HepG2 (cell line): Measurements from ENCODE around the gene GUCY1A2. TPM values are rescaled to one million over a fixed set of nuclear protein-coding genes. Genes with fewer than 3 reads are reported as not detected.

ENCODE experiments used
- ATAC-seq: fragments of 200-7000 bp; cut with Tn5 transposase; 3 replicates; pipeline ENCODE4 v1.9.1; 2020; ENCODE audit warnings: mild to moderate bottlenecking, moderate library complexity
- BruUV-seq: library from RNA; stranded (reverse); fragments of 400-500 nt; replicated peaks from 2 replicates; lab custom pipeline; 2021; lab: Mats Ljungman, UMichigan
- CTCF ChIA-PET: fragments of 300-600 bp; formaldehyde crosslinking; extraction: SDS; loops from one replicate; lab custom pipeline; 2021; ENCODE audit warnings: low total read pairs, inconsistent platforms, low intra/inter-chr PET ratio; lab: Yijun Ruan, JAX
- POLR2A ChIA-PET: fragments of 350-600 bp; sonication (Branson Sonifier 250); formaldehyde crosslinking; loops from one replicate; lab custom pipeline; 2020; ENCODE audit warnings: antibody characterized with exemption, inconsistent platforms; lab: Yijun Ruan, JAX
- DNase-seq: peaks from one replicate; pipeline ENCODE4 v3.0.0-alpha.2; 2015; ENCODE audit warnings: low spot score
- FAIRE-seq: peaks from 3 replicates; lab custom pipeline; 2011; peaks lifted over from hg19 to GRCh38; lab: Jason Lieb, UNC
- H2AFZ ChIP-seq: one replicate; pipeline ENCODE4 v1.6.1; 2011; ENCODE audit warnings: low read length, inconsistent platforms
- H3K27ac ChIP-seq: fragments of 300-600 bp; 3 replicates; pipeline ENCODE4 v1.8.0; 2011; ENCODE audit warnings: mixed run types, mild to moderate bottlenecking, mixed read lengths, low read length, inconsistent platforms; ENCODE audit not compliant: insufficient read depth; ENCODE audit errors: extremely low read length
- H3K27me3 ChIP-seq, 2 experiments: fragments of 200-600 bp in 1 of 2; 2 replicates in 1 of 2; 3 replicates in 1 of 2; pipeline versions ENCODE4 v1.6.0 to v1.8.0; 2011; ENCODE audit warnings: low read length in 2 of 2, mild to moderate bottlenecking in 2 of 2, moderate library complexity in 2 of 2, inconsistent platforms in 1 of 2; ENCODE audit not compliant: insufficient read depth in 2 of 2, control insufficient read depth in 1 of 2
- H3K36me3 ChIP-seq, 2 experiments: fragments of 200-600 bp in 1 of 2; replicated peaks in 1 of 2; 2 replicates in 1 of 2; 3 replicates in 1 of 2; pipeline versions ENCODE4 v1.5.1 to v1.8.0; 2011; ENCODE audit warnings: low read length in 2 of 2, inconsistent platforms in 1 of 2; ENCODE audit not compliant: insufficient read depth in 2 of 2, control insufficient read depth in 1 of 2
- H3K4me1 ChIP-seq: 2 replicates; pipeline ENCODE4 v1.5.1; 2012; ENCODE audit warnings: low read length, inconsistent platforms; ENCODE audit not compliant: insufficient read depth
- H3K4me2 ChIP-seq: 2 replicates; pipeline ENCODE4 v1.6.0; 2011; ENCODE audit warnings: low read depth, low read length, inconsistent platforms
- H3K4me3 ChIP-seq, 3 experiments: fragments of 200-600 bp in 1 of 3; sonication (generic), shearing (Covaris generic) in 1 of 3; replicated peaks in 1 of 3; 2 replicates each; pipeline ENCODE4 v1.5.1; 2011 to 2016; ENCODE audit warnings: low read length in 3 of 3, inconsistent platforms in 2 of 3, low read depth in 2 of 3, mild to moderate bottlenecking in 2 of 3, control low read depth in 1 of 3, mixed read lengths in 1 of 3; ENCODE audit not compliant: insufficient read depth in 1 of 3
- H3K79me2 ChIP-seq: one replicate; pipeline ENCODE4 v1.6.1; 2011; ENCODE audit warnings: low read length, inconsistent platforms; ENCODE audit not compliant: insufficient read depth
- H3K9ac ChIP-seq: 2 replicates; pipeline ENCODE4 v1.6.0; 2011; ENCODE audit warnings: mild to moderate bottlenecking, low read depth, low read length, inconsistent platforms; ENCODE audit not compliant: insufficient read depth
- H3K9me3 ChIP-seq: 2 replicates; pipeline ENCODE4 v1.5.1; 2012; ENCODE audit warnings: mild to moderate bottlenecking, low read length
- H4K20me1 ChIP-seq: 2 replicates; pipeline ENCODE4 v1.6.0; 2011; ENCODE audit warnings: inconsistent platforms, mild to moderate bottlenecking, low read length, moderate library complexity; ENCODE audit not compliant: insufficient read depth
- AGO1 ChIP-seq: fragments of 200-400 bp; formaldehyde crosslinking; IDR thresholded peaks from 2 replicates; pipeline ENCODE4 v1.6.1; 2017; ENCODE audit warnings: mild to moderate bottlenecking, low read depth, low read length, moderate library complexity; ENCODE audit not compliant: poor library complexity, severe bottlenecking
- ATF7-NPFF ChIP-seq: sonication (generic); formaldehyde crosslinking; IDR thresholded peaks from 2 replicates; pipeline ENCODE4 v1.8.1; 2023; ENCODE audit warnings: mild to moderate bottlenecking, low read depth, missing genetic modification reagents, moderate library complexity
- CREB1 ChIP-seq, 2 experiments: fragments of 450-650 bp in 1 of 2; IDR thresholded peaks; 2 replicates each; pipeline ENCODE4 v1.6.1; 2016 to 2017; ENCODE audit warnings: control low read depth in 1 of 2, mild to moderate bottlenecking in 1 of 2, missing compliant biosample characterization in 1 of 2, missing genetic modification characterization in 1 of 2
- KLF16 ChIP-seq, 2 experiments: sonication (generic) in 1 of 2; formaldehyde crosslinking in 1 of 2; IDR thresholded peaks; 2 replicates each; pipeline versions ENCODE4 v1.6.1 to v1.8.0; 2016 to 2023; ENCODE audit warnings: missing genetic modification reagents in 2 of 2, missing compliant biosample characterization in 1 of 2
- in situ Hi-C: cut with HindIII; loops from 2 replicates; pipeline ENCODE4 v1.10.0; 2017; ENCODE audit warnings: low pct_unique_long_range_greater_than_20kb; ENCODE audit not compliant: extremely low pct_ligation_motif_present
- intact Hi-C: fragments of 100-400 bp; cut with micrococcal nuclease; formaldehyde crosslinking; loops from one replicate; pipeline ENCODE4 v1.10.0; 2022; ENCODE audit not compliant: unreplicated experiment
- polyA plus RNA-seq, 8 experiments: library from polyadenylated mRNA; depleted of rRNA in 3 of 8; stranded (reverse) in 7 of 8; unstranded in 1 of 8; fragments of >200 nt; fragmentation: Illumina TruSeq in 4 of 8; extraction: Trizol in 4 of 8; gene quantifications; 2 replicates each; pipeline versions ENCODE4 v1.2.1 to v1.2.3, GENCODE V29; 2011 to 2016; ENCODE audit warnings: low read depth in 4 of 8, missing spikeins in 1 of 8, mixed read lengths in 1 of 8; ENCODE audit not compliant: insufficient read depth in 1 of 8
- total RNA-seq, 5 experiments: library from RNA; depleted of rRNA; stranded (reverse); fragments of >200 nt; fragmentation: Illumina TruSeq; extraction: Trizol; gene quantifications; 2 replicates each; pipeline ENCODE4 v1.2.3, GENCODE V29; 2016; ENCODE audit warnings: low read depth in 1 of 5
- TF ChIP-seq, protein P1 (sequence below): sonication (generic); formaldehyde crosslinking; IDR thresholded peaks from 2 replicates; pipeline ENCODE4 v1.4.0; 2020; ENCODE audit warnings: missing genetic modification reagents; ENCODE audit errors: not compliant biosample characterization

GUCY1A2 gene
- total and polyA plus RNA-seq, 2 of the 13 experiments (the other 11 are each of a cell fraction or from before 2014, with no cell fraction given): 0.01 to 0.07 TPM

DNA sequence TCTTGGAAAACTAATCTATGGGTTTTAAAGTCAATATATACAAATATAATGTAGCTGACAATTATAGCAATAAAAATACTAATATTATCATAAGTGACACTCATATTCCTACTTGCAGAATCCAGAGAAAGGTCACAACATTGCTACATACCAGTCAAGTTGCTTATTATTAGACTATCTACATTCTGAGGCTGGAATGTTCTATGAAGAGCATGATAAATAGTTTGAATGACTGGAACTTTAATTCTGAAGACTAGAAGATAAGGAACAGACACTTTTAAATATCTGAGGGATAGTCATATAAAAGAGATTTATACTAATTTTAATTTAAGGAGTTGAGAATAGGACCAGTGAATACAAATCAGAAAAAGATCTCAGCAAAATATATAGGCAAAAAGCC, 146.0 kb downstream of the GUCY1A2 start:
- FAIRE-seq: no peak
- POLR2A ChIA-PET: no interaction called here
- Histone ChIP-seq H2AFZ (no peak overlapping the region), H4K20me1 (no peaks in the 10 kb centered on the region), H3K4me3 (no peak overlapping the region), H3K9ac (no peak overlapping the region), H3K27me3 (no peaks in the 10 kb centered on the region), H3K4me2 (no peak overlapping the region), H3K4me1 (no peaks in the 10 kb centered on the region), H3K27ac (no peak overlapping the region), H3K79me2 (no peaks in the 10 kb centered on the region), H3K9me3 (no peaks in the 10 kb centered on the region), H3K36me3 (no peaks in the 10 kb centered on the region)
- TF ChIP-seq, protein P1, sequence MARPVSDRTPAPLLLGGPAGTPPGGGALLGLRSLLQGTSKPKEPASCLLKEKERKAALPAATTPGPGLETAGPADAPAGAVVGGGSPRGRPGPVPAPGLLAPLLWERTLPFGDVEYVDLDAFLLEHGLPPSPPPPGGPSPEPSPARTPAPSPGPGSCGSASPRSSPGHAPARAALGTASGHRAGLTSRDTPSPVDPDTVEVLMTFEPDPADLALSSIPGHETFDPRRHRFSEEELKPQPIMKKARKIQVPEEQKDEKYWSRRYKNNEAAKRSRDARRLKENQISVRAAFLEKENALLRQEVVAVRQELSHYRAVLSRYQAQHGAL (CRISPR knock-in tag): no peak
- no peak for TF ChIP-seq KLF16 (CRISPR knock-in tag; IDR thresholded peaks at IDR 0.05)
- CTCF ChIA-PET: no interaction called here
- intact Hi-C loops: no loop called here
- ATAC-seq: no peak
- no TSS peak for BruUV-seq
- DNase-seq: no peak
- in situ Hi-C loops: no loop called here

DNA sequence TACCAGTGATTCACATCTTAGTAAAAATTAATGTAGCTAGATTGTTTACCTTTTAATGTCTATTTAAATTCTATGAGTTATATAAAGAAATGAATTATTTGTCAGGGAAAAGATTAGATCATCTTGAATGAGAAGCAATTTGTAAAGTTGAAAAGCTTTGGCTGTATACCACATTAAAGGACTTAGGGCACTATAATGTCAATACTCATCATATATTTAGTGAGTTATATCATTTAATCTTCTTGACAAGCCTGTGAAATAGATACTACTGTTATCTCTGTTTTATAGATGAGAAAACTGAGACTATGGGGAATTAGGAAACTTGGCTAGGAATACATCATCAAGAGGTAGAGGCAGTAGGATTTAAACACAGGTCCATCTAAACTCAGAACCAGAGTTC, 160.1 kb downstream of the GUCY1A2 start:
- Histone ChIP-seq H3K4me1 (no peaks in the 10 kb centered on the region), H3K9me3 (0 out of 2 replicates have a peak, but pooled peaks cover 3% of the 10 kb centered on the region), H3K9ac (no peak overlapping the region), H3K27me3 (no peaks in the 10 kb centered on the region), H2AFZ (no peak overlapping the region), H4K20me1 (no peaks in the 10 kb centered on the region), H3K4me2 (no peak overlapping the region), H3K36me3 (no peaks in the 10 kb centered on the region), H3K79me2 (no peaks in the 10 kb centered on the region), H3K4me3 (no peak overlapping the region), H3K27ac (no peak overlapping the region)
- in situ Hi-C loops: no loop called here
- BruUV-seq: no TSS peak
- FAIRE-seq (no peak), ATAC-seq (no peak), DNase-seq (no peak)
- POLR2A ChIA-PET: no interaction called here
- CTCF ChIA-PET: no interaction called here
- TF ChIP-seq ATF7-NPFF (CRISPR knock-in tag): no peak
- no peak for TF ChIP-seq AGO1
- no peak for TF ChIP-seq CREB1 (IDR thresholded peaks at IDR 0.05)
- no peak for TF ChIP-seq CREB1 (CRISPR knock-in tag; IDR thresholded peaks at IDR 0.05)
- TF ChIP-seq, all 625 proteins: peak for 0
- intact Hi-C loops: no loop called here
